ENCODE results near the gene NKD2.
A peak's percentile ranks its signal among the peaks of the same experiment; 100 is the strongest.

NKD2 gene

DNA sequence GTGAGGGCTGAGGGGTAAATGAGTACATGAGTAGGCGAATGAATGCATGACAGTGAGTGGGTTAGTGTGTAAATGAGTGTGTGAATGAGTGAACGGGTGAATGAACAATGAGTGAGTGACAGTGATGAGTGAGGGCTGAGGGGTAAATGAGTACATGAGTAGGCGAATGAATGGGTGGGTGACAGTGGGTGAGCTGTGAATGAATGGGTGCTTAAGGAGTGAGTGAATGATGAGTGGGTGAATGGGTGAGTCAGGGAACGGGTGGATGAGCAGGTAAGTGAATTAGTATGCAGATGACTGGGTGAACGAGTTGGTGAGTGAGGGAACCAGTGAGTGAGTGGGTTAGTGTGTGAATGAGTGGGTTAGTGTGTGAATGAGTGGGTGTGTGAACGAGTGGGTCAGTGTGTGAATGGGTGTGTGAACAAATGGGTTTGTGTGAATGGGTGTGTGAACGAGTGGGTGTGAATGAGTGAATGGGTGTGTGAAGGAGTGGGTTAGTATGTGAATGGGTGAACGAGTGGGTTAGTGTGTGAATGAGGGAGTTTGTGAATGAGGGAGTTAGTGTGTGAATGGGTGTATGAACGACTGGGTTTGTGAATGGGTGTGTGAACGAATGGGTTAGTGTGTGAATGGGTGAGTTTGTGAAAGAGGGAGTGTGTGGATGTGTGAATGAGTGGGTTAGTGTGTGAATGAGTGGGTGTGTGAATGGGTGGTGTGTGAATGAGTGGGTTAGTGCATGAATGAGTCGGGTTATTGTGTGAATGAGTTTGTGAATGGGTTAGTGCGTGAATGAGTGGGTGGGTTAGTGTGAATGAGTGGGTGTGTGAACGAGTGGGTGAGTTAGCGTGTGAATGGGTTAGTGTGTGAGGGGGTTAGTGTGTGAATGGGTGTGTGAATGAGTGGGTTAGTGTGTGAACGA, 32.9 kb downstream of the NKD2 start:
- H3K27me3 Mint-ChIP-seq (ENCODE audit: low read depth) = no peaks in the 10 kb centered on the region
- peaks cover 36% of the 10 kb centered on the region for H3K36me3 Mint-ChIP-seq (ENCODE audit: low read depth)
- peaks cover 2% of the 10 kb centered on the region for H3K4me1 Mint-ChIP-seq (ENCODE audit: low read depth)
- no peak overlapping the region for H3K4me3 Mint-ChIP-seq
- H3K9me3 Mint-ChIP-seq = peaks cover 63% of the 10 kb centered on the region
- H3K27ac Mint-ChIP-seq = peak overlapping the region; percentile 4

GRCh38 chr5:1042626-1043025, 34.0 kb downstream of the NKD2 start:
- peaks cover 46% of the 10 kb centered on the region for H3K36me3 Mint-ChIP-seq (ENCODE audit: low read depth)
- H3K27ac Mint-ChIP-seq = no peak overlapping the region
- H3K9me3 Mint-ChIP-seq = peaks cover 74% of the 10 kb centered on the region
- peaks cover 2% of the 10 kb centered on the region for H3K4me1 Mint-ChIP-seq (ENCODE audit: low read depth)
- no peaks in the 10 kb centered on the region for H3K27me3 Mint-ChIP-seq (ENCODE audit: low read depth)
- no peak overlapping the region for H3K4me3 Mint-ChIP-seq

- Mint-ChIP-seq H3K4me3 (no peak overlapping the region), H3K9me3 (peaks cover 81% of the 10 kb centered on the region), H3K27me3 (ENCODE audit: low read depth) (no peaks in the 10 kb centered on the region), H3K4me1 (ENCODE audit: low read depth) (peaks cover 4% of the 10 kb centered on the region), H3K36me3 (ENCODE audit: low read depth) (peaks cover 52% of the 10 kb centered on the region), H3K27ac (no peak overlapping the region)
These were observed 34.7 kb downstream of the NKD2 start for GRCh38 chr5:1043327-1043726.

- Mint-ChIP-seq H3K36me3 (ENCODE audit: low read depth) (peaks cover 53% of the 10 kb centered on the region), H3K27me3 (ENCODE audit: low read depth) (no peaks in the 10 kb centered on the region), H3K4me1 (ENCODE audit: low read depth) (peaks cover 4% of the 10 kb centered on the region), H3K4me3 (no peak overlapping the region), H3K27ac (no peak overlapping the region), H3K9me3 (peaks cover 82% of the 10 kb centered on the region)
These were observed 35.5 kb downstream of the NKD2 start for GRCh38 chr5:1044117-1044516.

DNA sequence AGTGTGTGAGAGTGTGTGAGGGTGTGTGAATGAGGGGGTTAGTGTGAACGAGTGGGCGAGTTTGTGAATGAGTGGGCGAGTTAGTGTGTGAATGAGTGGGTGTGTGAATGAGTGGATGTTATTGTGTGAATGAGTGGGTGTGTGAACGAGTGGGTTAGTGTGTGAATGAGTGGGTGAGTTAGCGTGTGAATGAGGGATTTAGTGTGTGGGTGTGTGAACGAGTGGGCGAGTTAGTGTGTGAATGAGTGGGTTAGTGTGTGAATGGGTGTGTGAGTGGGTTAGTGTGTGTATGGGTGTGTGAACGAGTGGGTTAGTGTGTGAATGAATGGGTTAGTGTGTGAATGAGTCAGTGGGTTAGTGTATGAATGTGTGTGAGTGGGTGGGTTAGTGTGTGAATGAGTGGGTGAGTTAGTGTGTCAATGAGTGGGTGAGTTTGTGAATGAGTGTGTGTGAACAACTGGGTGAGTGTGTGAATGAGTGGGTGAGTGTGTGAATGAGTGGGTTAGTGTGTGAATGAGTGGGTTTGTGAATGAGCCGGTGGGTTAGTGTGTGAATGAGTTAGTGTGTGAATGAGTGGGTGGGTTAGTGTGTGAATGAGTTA, 37.5 kb downstream of the NKD2 start:
- Mint-ChIP-seq H3K9me3 (peaks cover 74% of the 10 kb centered on the region), H3K27me3 (ENCODE audit: low read depth) (no peaks in the 10 kb centered on the region), H3K27ac (no peak overlapping the region), H3K4me3 (no peak overlapping the region), H3K4me1 (ENCODE audit: low read depth) (peaks cover 4% of the 10 kb centered on the region), H3K36me3 (ENCODE audit: low read depth) (peaks cover 51% of the 10 kb centered on the region)

- Mint-ChIP-seq H3K9me3 (peaks cover 60% of the 10 kb centered on the region), H3K36me3 (ENCODE audit: low read depth) (peaks cover 45% of the 10 kb centered on the region), H3K4me1 (ENCODE audit: low read depth) (peaks cover 4% of the 10 kb centered on the region), H3K27me3 (ENCODE audit: low read depth) (no peaks in the 10 kb centered on the region), H3K27ac (peak overlapping the region; percentile 11), H3K4me3 (no peak overlapping the region)
These were observed 38.8 kb downstream of the NKD2 start for GRCh38 chr5:1047332-1047965.

GRCh38 chr5:1048162-1048721, 39.6 kb downstream of the NKD2 start:
- peaks cover 4% of the 10 kb centered on the region for H3K4me1 Mint-ChIP-seq (ENCODE audit: low read depth)
- peaks cover 37% of the 10 kb centered on the region for H3K36me3 Mint-ChIP-seq (ENCODE audit: low read depth)
- H3K27me3 Mint-ChIP-seq (ENCODE audit: low read depth) = no peaks in the 10 kb centered on the region
- H3K9me3 Mint-ChIP-seq = peaks cover 52% of the 10 kb centered on the region
- peak overlapping the region; percentile 21 for H3K27ac Mint-ChIP-seq
- H3K4me3 Mint-ChIP-seq = no peak overlapping the region

DNA sequence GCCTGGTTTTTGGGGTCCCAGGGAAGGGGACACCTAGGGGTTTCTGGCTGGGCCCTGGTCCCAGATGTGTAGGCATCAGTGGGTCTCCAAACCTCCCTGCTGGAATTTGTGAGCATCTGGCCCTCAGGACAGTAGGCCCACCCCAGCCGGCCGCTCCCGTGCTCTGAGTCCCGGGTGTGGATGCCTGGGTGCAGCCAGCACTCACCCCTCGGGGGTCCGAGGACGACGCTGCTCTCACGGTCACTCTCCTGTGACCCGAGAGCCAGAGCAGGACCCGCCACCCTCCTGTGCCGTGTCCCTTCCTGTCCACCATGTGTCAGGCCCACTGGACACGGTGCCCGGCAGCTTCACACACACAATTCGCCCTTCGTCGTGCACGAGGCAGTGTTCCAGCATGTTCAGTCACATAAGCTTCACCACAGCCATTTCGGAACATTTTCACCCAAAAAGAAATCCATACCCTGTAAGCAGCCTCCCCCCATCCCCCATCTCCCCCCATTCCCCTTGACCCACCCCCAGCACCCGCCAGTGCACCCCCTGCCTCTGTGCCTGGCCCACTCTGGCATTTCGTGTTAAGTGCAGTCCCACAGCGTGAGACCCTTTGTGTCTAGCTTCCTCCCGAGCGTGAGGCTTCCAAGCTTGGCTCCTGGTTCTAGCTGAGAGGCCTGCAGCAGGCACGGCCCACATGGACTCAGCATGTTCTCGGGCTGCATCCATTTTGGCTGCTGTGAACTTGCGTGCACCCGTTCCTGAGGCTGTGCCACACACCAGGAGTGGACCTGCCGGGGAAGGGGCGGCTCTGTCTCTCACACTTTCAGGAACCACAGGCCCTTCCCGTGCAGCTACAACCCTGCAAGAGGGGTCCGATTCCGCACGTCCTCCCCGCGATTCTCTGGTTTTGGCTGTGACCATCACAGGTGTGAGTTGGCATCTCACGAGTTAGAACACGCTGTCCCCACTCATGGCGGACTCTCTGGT, 40.5 kb downstream of the NKD2 start:
- no peaks in the 10 kb centered on the region for H3K27me3 Mint-ChIP-seq (ENCODE audit: low read depth)
- peaks cover 43% of the 10 kb centered on the region for H3K9me3 Mint-ChIP-seq
- H3K27ac Mint-ChIP-seq = no peak overlapping the region
- H3K36me3 Mint-ChIP-seq (ENCODE audit: low read depth) = peaks cover 31% of the 10 kb centered on the region
- no peak overlapping the region for H3K4me3 Mint-ChIP-seq
- peaks cover 4% of the 10 kb centered on the region for H3K4me1 Mint-ChIP-seq (ENCODE audit: low read depth)

DNA sequence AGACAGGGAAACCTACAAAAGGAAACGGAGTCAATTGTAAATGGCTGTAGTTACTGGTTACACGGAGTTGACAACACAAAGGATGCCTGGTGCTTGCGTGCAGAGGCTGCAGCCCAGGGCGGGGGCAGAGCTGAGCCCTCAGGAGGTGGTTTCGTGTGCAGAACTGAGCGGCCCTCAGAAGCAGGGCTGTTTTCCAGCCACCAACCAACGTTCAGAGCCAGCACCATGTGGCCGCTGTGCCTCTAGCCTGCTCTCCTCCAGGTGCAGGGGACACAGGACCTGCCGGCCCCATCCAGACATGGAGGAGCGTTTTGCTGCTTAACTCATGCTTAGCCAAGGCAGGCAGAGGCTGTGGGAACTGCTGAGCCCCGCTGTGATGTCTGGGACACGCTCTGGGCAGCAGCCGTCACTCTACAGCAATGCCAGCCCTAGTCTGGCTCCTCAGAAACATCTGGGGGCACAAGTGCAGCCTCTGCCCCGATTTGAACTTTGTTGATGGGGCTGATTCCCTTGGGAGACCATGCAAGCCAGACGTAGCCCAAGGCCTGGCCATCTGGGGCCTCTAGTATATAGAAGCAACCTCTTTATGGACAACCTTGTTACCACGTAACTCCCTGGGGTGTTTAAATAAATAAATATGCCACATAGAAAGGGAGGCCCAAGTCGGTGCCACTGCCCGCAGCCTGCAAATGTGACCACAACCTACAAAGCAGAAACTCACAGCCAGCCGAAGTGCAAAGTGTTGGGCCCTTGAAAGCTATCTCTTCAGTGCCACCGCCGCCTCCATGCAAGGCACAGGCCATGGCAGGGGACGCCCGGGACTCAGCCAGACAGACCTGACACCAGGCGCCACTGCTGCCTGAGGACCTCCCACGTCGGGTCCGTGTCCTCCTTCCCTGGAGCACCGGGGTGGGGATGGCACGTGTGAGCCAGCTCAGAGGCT, 42.1 kb downstream of the NKD2 start:
- H3K9me3 Mint-ChIP-seq = peaks cover 27% of the 10 kb centered on the region
- no peak overlapping the region for H3K4me3 Mint-ChIP-seq
- H3K27ac Mint-ChIP-seq = no peak overlapping the region
- peaks cover 23% of the 10 kb centered on the region for H3K36me3 Mint-ChIP-seq (ENCODE audit: low read depth)
- H3K27me3 Mint-ChIP-seq (ENCODE audit: low read depth) = no peaks in the 10 kb centered on the region
- peaks cover 2% of the 10 kb centered on the region for H3K4me1 Mint-ChIP-seq (ENCODE audit: low read depth)

- Mint-ChIP-seq H3K36me3 (ENCODE audit: low read depth) (peaks cover 21% of the 10 kb centered on the region), H3K9me3 (peaks cover 21% of the 10 kb centered on the region), H3K27ac (no peak overlapping the region), H3K4me1 (ENCODE audit: low read depth) (peaks cover 2% of the 10 kb centered on the region), H3K27me3 (ENCODE audit: low read depth) (no peaks in the 10 kb centered on the region), H3K4me3 (no peak overlapping the region)
These were observed 42.7 kb downstream of the NKD2 start for GRCh38 chr5:1051366-1051720.

DNA sequence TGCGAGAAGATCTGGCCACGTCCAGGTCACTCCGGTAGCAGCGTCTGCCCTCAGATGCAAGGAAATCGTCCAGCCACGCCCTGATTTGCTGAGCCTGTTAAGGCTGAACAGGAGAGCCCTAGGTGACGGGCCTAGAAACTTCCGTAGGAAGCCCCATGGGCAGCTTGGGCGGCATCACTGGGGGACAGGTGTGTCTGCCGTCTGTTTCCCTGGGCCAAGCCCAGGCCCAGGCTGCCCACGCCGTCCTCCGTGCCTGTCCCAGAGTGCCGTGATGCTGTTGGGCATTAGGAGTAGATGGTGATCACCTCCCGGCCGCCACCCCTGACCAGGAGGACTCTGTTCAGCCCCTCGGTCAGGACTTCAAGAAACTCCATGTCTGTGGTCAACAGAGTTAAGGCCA, 43.5 kb downstream of the NKD2 start:
- H3K9me3 Mint-ChIP-seq = peaks cover 14% of the 10 kb centered on the region
- no peak overlapping the region for H3K27ac Mint-ChIP-seq
- H3K27me3 Mint-ChIP-seq (ENCODE audit: low read depth) = no peaks in the 10 kb centered on the region
- no peak overlapping the region for H3K4me3 Mint-ChIP-seq
- H3K36me3 Mint-ChIP-seq (ENCODE audit: low read depth) = peaks cover 16% of the 10 kb centered on the region
- H3K4me1 Mint-ChIP-seq (ENCODE audit: low read depth) = peaks cover 2% of the 10 kb centered on the region

DNA sequence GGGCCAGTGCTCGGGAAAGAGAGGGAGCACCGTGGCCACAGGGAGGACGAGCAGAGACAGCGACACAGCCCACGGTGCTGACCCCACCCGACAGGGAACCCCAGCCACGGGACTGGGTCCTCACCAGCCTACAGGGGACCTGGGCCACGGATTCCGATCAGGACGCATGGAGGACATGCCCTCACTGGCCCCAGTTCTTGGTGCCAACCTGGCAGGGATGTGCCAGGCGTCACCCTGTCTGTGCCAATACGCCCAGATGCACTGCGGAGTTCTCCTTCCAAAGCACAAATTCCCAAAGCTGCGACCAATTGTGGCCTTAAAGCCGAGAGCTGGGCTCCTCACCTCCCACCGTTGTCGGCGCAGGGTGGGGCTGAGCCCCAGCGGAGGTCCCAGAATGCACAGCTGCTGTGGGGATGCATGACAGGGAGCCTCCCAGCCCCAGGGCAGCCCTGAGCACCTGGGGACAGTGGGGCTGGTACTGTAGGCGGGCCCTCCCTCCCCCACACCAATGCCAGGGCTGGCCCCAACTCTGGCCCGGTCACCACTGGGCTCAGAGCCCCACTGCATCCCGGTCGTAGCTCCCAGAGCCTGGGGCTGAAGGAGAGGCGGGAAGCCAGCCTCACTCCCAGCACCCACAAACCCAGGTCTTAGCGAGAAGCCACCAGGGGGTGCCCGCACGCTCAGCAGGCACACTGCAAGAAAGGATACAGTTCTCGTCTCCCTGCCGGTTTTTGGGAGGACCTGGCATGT, 44.2 kb downstream of the NKD2 start:
- Mint-ChIP-seq H3K4me3 (no peak overlapping the region), H3K27ac (no peak overlapping the region), H3K4me1 (ENCODE audit: low read depth) (peaks cover 1% of the 10 kb centered on the region), H3K36me3 (ENCODE audit: low read depth) (peaks cover 8% of the 10 kb centered on the region), H3K9me3 (peaks cover 6% of the 10 kb centered on the region), H3K27me3 (ENCODE audit: low read depth) (no peaks in the 10 kb centered on the region)
